Subcutaneous adipose tissue (tissue), 4 donors: ENCODE data around the gene PTPRJ. TPM values are rescaled to one million over a fixed set of nuclear protein-coding genes. Genes with fewer than 3 reads are reported as not detected.

ENCODE experiments used
- total RNA-seq, 4 donors: library from RNA; depleted of rRNA; stranded (reverse); fragments of >200 nt; gene quantifications; one replicate each; pipeline ENCODE4 v1.1.0, GENCODE V29; 2016
- TF ChIP-seq, protein P1 (sequence below): fragments of 450-650 bp; IDR thresholded peaks from one replicate; pipeline ENCODE4 v1.5.1; 2016; ENCODE audit warnings: low read depth, mild to moderate bottlenecking, control low read depth, antibody characterized with exemption, moderate library complexity

PTPRJ gene
- total RNA-seq, 4 donors from 2014 or later, result 5.1 to 28.7 (median 9.4) TPM

DNA sequence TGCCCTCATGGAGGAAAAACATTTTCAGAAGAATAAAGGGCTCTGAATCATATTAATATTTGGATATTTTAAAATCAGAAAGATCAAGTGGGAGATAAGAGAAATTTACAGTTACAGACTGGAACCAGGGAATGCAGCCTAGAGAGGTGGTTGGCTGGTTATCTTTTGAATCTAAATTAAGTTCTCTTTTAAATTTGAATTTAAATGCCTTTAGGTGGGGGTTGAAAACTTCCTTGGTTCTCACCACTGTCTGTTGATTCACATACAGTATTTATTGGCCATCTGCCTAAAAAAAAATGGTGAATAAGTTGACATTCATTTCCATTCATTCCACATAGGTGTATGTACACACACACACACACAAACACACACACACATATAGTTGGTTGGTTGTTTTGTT lies 35.7 kb upstream of the PTPRJ start:
- TF ChIP-seq, protein P1, sequence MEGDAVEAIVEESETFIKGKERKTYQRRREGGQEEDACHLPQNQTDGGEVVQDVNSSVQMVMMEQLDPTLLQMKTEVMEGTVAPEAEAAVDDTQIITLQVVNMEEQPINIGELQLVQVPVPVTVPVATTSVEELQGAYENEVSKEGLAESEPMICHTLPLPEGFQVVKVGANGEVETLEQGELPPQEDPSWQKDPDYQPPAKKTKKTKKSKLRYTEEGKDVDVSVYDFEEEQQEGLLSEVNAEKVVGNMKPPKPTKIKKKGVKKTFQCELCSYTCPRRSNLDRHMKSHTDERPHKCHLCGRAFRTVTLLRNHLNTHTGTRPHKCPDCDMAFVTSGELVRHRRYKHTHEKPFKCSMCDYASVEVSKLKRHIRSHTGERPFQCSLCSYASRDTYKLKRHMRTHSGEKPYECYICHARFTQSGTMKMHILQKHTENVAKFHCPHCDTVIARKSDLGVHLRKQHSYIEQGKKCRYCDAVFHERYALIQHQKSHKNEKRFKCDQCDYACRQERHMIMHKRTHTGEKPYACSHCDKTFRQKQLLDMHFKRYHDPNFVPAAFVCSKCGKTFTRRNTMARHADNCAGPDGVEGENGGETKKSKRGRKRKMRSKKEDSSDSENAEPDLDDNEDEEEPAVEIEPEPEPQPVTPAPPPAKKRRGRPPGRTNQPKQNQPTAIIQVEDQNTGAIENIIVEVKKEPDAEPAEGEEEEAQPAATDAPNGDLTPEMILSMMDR, result no peak

DNA sequence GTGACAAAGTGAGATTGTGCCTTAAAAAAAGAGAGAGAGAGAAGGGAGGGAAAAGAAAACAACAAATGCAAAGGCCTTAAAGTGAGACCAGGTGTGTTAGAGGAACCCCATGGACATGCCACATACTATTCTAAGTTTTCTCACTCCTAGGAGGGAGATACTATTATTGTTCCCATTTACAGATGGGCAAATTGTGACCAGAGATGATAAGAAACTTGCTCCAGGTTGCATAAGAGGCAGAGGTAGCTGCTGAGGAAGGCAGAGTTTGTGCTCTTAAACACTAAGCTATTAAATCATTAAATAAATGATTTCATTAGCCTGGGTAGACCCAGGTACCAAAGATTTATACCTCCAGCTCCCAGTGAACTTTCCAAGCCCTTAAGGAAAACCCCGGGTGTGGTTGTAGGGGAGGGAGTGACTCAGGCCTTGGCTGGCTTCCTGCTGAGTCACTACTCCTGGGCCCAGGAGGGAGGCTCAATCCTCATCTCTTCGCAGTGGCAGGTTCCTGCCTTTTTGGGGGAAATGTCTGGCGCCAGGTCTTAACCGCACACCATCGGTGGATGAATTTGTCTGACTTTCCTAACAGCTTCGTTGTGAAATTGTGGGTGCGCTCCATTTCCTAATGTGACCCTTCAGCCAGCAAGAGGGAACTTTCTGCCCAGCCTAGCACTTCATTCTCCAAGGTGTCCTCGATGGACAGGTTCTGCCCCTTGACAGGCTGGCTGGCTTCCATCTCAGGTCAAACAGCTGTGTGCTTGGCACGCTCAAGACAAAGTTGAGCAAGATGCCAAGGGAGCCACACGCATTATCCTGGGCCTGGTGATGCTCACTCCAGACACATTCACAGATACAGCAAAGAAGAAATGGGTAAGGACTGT lies 33.4 kb upstream of the PTPRJ start:
- TF ChIP-seq, protein P1, result no peak

DNA sequence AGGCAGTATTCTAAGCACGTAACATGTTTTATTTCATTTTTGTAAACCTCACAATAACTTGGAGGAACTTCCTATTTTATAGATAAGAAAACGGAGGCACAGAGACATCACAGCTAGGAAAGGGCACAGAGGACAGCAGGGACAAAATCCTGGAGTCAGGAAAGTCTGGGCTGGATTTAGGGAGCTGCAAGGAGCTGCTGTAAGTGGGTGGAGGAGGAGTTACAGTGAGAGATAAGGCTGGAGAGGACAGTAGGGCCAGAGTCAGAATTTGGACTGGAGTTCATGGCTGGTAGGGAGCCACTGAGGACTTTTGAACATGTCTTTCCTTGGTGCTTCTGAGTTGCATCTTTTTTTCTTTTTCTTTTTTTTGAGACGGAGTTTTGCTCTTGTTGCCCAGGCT lies 32.2 kb upstream of the PTPRJ start:
- TF ChIP-seq, protein P1, result no peak

DNA sequence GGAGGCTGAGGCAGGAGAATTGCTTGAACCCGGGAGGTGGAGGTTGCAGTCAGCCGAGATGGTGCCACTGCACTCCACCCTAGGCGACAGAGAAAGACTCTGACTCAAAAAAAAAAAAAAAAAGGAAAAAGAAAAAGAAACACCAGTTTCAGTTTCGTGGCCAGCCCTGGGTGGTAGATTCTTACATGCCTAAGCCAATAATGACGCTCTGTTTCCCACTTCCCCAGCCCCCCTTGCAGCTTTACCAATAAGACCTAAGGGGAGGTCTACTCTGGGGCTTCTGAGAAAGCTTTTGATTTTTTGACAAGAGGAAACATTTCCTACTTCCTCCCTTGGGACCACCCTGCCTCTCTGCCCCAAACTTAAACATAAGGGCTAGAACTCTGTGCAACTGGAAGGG lies 30.0 kb upstream of the PTPRJ start:
- TF ChIP-seq, protein P1, result no peak

DNA sequence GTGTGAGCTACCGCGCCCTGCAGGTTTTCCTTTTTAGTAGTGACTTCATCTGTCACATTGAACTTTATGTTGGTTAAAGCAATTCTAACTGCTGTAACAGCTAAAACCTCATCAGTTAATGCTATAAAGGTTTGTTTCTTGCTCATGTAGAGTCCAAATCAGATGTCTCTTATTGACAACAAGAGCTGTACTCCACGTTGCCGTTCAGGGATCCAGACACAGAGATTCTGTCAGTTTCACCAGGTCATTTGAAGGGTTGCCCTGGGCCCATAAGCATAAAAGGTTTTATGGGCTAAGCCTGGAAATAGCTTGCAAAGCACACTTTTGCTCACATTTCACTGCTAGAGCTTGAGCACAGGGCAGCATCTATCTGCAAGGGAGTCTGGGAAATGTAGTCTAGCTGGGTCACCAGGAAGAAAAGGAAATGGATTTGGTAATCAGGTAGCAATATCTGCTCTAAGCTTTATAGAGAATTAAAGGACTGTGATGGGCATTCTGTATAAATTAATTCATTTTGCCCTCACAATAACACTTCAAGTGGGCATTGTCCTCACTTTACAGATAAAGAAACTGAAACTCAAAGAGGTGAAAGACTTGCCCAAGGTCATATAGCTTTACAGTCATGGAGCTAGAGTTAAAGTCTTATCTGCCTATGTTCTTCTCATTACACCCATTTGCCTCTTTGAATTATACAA lies 25.2 kb upstream of the PTPRJ start:
- TF ChIP-seq, protein P1, result no peak

DNA sequence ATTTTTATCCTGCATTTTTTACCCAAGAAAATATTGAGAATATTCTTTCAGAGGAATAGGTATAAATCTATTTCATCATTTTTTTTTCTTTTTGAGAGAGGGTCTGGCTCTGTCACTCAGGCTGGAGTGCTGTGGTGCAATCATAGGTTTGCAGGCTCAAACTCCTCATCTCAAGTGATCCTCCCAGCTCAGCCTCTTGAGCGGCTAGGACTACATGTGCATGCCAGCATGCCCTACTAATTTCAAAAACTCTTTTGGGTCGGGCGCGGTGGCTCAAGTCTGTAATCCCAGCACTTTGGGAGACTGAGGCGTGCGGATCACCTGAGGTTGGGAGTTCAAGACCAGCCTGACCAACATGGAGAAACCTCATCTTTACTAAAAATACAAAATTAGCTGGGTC lies 20.3 kb upstream of the PTPRJ start:
- TF ChIP-seq, protein P1, result no peak

DNA sequence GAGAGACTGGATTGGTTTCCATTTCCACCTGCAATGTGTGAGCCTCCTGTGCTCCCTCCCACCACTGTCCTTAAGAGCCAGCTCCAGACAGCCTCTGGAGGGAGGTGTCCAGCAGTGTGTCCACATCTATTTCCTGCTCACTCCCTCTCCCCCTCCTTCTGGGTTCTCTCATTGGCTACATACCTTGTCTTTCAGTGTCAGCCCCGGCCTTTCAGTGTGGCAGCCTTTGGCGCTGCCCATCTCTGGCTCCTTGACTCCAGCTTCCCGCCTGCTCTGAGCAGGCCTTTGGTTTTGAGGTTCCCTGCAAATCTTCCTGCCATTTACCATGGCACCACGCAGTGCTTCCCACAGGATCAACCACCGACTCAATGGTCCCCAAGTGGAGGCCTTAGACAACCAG lies 19.0 kb upstream of the PTPRJ start:
- TF ChIP-seq, protein P1, result no peak
